Activated gamma-delta T cell treated with anti-CD3 and anti-CD28 coated beads, Interleukin-2, amount 50 U/mL, for 16 hours (primary cell): Measurements from ENCODE around the gene TDRD3.

Source experiments
- DNase-seq: peaks from one replicate; pipeline ENCODE4 v3.0.0-alpha.2; 2020; ENCODE audit warnings: low read depth

Gene TDRD3

GRCh38 chr13:60575142-60575541, 178.1 kb downstream of the TDRD3 start:
- no peak for DNase-seq

GRCh38 chr13:60577761-60578160, 180.7 kb downstream of the TDRD3 start:
- DNase-seq = no peak

GRCh38 chr13:60583196-60583888, 186.3 kb downstream of the TDRD3 start:
- no peak for DNase-seq

GRCh38 chr13:60583911-60584753, 187.1 kb downstream of the TDRD3 start:
- no peak for DNase-seq

GRCh38 chr13:60584976-60585375, 188.0 kb downstream of the TDRD3 start:
- no peak for DNase-seq

GRCh38 chr13:60590800-60591747, 194.1 kb downstream of the TDRD3 start:
- DNase-seq = no peak

GRCh38 chr13:60603049-60603448, 206.0 kb downstream of the TDRD3 start:
- no peak for DNase-seq

- no peak for DNase-seq
Observed at GRCh38 chr13:60604058-60604457, 207.0 kb downstream of the TDRD3 start.

- no peak for DNase-seq
Observed at GRCh38 chr13:60608954-60609353, 211.9 kb downstream of the TDRD3 start.

GRCh38 chr13:60611523-60611922, 214.5 kb downstream of the TDRD3 start:
- DNase-seq = no peak

GRCh38 chr13:60612593-60612992, 215.6 kb downstream of the TDRD3 start:
- no peak for DNase-seq

- no peak for DNase-seq
Observed at GRCh38 chr13:60613080-60613479, 216.1 kb downstream of the TDRD3 start.

- DNase-seq = no peak
Observed at GRCh38 chr13:60617991-60618733, 221.1 kb downstream of the TDRD3 start.

GRCh38 chr13:60619461-60619860, 222.4 kb downstream of the TDRD3 start:
- no peak for DNase-seq

GRCh38 chr13:60620611-60621395, 223.8 kb downstream of the TDRD3 start:
- no peak for DNase-seq

- DNase-seq = no peak
Observed at GRCh38 chr13:60623151-60623550, 226.1 kb downstream of the TDRD3 start.
